NCI-H1048 (cell line): Measurements from ENCODE around the gene FAM177A1.
"Not testable (repeated sequence)": the region's sequence is repeated elsewhere in the genome, so short reads cannot be mapped to it uniquely, and the experiment has no call there.

Source experiments
- DNase-seq: peaks from one replicate; lab custom pipeline; 2025; lab: John Stamatoyannopoulos, UW

FAM177A1 gene, protein sequence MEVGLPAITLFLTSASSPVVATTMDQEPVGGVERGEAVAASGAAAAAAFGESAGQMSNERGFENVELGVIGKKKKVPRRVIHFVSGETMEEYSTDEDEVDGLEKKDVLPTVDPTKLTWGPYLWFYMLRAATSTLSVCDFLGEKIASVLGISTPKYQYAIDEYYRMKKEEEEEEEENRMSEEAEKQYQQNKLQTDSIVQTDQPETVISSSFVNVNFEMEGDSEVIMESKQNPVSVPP

DNA sequence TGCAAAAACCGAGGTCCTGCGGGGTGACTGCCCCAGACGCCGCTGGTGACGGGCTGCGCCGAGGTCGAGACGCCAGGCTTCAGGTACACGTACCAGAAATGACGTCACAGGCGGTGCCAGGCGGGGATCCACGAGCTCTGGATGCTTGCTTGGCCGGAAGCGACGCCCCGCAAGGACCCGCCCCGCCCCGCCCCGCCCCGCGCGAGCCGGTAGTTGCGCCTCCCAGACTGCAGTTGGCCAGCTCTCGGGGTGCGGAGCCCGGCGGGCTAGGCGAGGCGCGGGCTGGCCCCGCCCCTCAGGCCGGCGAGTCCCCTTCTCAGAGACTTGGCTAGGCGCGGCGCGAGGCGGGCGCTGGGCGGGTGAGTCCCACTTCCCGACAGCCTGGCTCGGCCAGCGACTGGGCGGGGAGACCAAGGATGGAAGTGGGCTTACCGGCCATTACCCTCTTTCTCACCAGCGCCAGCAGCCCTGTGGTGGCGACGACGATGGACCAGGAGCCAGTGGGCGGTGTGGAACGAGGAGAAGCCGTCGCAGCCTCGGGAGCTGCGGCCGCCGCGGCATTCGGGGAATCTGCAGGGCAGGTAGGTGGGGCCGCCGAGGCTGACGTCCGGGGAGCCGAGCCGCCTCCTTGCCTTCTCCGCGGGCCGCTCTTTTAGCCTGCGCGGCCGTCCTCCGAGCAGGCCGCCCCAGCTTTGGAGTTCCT is at the start of gene FAM177A1:
Gene FAM177A1 (plus strand): TSS at position 225 of the 703 bp plus-strand sequence. CDS start 192 bp downstream, at position 417.
- peak; percentile 95 for DNase-seq

DNA sequence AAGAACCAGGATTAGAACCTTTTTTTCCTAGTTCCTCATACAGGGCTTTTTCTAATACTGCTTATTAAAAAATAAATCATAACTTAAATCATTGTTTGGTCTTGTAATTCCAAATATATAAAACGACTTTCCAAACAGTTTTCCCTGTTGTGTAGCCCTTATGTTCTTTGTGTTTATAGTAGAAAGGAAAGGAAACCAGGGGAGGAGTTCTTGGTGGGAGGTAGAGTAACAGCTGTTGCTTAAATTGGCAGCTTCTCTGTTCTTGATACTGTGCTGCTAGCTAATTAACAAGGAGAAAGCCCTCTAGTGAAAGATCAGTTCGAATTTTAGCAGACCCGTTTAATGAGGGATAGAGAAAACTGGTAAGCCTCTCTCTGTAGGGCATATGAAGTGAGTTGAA is 48.3 kb upstream of the FAM177A1 start:
- no peak for DNase-seq

DNA sequence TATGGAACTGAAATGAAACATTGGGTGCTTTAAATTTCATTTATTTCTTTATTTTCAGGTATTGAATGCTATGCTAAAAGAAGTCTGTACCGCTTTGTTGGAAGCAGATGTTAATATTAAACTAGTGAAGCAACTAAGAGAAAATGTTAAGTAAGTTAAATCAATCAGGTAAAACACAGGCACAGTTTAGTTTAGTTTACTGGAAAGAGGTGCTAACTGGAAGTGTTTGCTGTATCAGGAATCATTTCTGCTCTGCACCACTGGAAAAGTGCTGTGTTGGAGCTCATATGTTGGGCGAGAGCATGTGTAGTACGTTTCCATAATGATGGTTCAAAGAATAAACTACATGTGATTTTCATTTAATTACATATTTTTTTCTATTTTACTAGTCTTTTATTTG is 46.6 kb upstream of the FAM177A1 start:
- DNase-seq = no peak

DNA sequence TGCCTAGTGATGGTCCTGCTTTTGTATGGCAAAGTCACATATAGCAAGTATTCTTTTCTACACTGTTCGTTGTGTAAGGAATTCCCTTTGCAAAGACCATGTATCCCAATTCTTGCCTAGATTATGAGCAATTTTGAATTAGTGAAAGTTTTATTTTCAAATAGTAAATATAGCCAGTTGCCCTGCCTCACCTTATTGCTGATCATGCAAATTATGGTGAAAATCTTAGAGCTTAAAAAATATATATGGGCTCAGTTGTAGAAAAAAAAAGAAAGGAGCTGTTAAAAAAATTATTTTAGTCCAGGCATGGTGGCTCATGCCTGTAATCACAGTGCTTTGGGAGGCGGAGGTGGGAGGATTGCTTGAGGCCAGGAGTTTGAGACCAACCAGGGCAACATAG is 44.5 kb upstream of the FAM177A1 start:
- DNase-seq = no peak

DNA sequence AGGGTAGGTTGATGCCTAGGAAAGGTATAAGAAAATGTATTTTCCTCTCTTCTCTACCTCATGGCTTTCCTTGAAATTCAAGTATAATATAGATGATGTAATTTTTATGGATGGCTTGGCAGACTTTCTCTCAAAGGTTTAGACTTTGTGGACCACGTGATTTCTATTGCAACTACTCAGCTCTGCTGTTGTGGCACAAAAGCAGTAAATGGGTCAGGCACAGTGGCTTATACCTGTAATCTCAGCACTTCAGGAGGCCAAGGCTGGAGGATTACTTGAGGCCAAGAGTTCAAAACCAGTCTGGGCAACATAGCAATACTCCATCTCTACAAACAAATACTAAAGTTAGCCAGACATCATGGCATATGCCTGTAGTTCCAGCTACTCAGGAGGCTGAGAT is 41.2 kb upstream of the FAM177A1 start:
- DNase-seq = no peak

DNA sequence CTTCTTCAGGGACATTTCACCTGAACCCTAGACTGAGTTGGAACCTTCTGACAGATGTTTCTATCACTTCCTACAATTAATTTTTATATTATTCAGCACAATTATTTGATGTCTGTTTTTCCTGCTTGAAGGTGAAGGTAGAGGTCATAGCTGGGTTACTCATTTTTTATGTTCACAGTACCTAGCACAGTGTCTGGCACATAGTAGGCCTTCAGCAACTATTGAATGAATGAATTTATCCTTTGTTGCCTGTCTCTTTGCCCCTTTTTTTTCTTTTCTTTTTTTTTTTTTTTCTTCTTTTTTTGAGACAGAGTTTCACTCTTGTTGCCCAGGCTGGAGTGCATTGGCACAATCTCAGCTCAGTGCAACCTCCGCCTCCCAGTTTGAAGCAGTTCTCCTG is 29.5 kb upstream of the FAM177A1 start:
- DNase-seq = no peak

DNA sequence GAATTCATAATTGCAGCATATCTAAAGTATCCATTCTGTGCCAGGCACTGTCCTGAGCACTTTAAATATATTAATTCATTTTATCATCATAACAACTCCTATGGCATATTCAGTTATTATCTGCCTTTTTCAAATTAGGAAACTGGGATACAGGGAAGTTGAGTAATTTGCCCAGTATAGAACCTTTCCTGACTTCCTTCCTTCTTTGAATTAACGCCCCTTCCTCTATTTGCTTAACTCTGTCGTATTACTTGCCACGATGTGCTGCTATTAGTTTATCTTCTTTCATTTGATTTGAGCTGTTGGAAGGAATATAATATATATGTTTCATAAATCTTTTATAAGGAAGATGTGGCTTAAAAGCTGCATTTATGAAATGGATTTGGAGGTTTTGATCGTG is 25.4 kb upstream of the FAM177A1 start:
- DNase-seq = no peak

DNA sequence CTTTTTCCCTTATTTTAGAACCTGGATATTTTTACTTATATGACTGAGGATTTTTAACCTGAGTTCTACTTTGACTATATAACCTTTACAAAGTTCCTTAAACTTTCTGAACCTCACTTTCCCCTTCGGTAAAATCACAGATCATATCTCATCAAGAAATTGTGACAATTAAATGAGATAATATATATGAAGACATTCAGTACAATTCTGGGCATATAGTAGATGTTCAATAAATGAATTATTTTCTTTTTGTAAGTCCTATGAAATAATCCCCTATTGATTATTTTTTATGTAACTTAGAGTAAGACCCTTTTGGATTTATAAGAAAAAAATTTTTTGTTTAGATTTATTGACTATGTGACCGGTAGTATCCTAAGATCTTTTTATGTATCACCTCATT is 17.6 kb upstream of the FAM177A1 start:
- DNase-seq = no peak

DNA sequence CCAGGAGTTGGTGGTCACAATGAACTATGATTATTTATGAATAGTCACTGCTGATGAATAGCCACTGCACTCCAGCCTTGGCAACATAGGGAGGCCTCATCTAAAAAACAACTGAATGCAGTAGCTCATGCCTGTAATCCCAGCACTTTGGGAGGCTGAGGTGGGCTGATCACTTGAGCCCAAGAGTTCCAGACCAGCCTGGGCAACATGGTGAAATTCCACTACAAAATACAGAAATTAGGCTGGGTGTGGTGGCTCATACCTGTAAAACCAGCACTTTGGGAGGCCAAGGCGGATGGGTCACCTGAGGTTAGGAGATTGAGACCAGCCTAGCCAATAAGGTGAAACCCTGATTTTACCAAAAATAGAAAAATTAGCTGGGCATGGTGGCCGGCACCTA is 13.5 kb upstream of the FAM177A1 start:
- DNase-seq = no peak

DNA sequence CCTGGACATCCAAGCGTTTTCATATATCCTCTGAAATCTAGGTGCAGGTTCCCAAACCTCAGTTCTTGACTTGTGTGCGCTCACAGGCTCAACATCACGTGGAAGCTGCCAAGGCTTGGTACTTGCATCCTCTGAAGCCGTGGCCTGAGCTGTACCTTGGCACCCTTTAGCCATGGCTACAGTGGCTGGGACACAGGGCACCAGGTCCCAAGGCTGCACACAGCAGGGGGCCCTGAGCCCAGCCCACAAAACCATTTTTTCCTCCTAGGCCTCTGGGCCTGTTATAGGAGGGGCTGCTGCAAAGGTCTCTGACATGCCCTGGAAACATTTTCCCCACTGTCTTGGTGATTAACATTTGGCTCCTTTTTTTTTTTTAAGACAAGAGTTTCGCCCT is 11.6 kb upstream of the FAM177A1 start:
- DNase-seq = no peak

DNA sequence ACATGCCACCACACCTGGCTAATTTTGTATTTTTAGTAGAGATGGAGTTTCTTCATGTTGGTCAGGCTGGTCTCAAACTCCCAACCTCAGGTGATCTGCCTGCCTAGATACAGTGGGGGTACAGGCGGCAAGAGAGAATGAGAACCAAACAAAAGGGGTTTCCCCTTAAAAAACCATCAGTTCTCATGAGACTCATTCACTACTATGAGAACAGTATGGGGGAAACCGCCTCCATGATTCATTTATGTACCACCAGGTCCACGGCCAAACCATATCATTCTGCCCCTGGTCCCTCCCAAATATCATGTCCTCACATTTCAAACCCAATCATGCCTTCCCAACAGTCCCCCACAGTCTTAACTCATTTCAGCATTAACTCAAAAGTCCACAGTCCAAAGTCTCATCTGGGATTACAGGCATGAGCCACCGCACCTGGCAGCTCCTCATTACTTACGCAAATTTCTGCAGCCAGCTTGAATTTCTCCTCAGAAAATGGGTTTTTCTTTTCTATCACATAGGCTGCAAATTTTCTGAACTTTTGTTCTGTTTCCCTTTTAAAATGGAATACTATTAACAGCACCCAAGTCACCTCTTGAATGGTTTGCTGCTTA is 11.0 kb upstream of the FAM177A1 start:
- DNase-seq = not testable (repeated sequence)

DNA sequence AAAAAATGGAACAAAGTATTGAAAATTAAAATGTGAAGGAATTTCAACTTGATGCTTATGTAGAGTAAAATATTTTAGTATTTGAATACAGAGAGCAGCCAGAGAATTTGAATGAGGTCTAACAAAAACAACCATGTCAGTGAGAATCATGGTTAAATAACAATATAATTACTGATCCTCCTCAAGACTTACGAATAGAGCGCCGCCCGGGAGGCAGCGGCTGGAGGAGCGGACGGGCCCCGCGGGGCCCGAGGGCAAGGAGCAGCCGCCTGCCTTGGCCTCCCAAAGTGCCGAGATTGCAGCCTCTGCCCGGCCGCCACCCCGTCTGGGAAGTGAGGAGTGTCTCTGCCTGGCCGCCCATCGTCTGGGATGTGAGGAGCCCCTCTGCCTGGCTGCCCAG is 7.8 kb upstream of the FAM177A1 start:
- DNase-seq = not testable (repeated sequence)

DNA sequence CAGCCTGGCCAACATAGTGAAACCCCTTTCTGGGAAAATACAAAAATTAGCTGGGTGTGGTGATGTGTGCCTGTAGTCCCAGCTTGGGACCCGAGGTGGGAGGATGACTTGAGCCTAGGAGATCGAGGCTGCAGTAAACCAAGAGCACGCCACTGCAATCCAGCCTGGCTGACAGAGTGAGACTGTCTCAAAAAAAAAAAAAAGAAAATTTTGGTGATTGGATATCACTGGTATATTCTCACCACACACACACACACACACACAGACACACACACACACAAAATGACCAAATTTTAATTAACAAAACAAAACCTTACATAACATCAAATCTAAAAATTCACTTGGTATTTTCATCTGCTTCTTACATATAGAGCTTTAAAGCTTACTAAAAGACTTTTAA is 3.4 kb upstream of the FAM177A1 start:
- DNase-seq = no peak

DNA sequence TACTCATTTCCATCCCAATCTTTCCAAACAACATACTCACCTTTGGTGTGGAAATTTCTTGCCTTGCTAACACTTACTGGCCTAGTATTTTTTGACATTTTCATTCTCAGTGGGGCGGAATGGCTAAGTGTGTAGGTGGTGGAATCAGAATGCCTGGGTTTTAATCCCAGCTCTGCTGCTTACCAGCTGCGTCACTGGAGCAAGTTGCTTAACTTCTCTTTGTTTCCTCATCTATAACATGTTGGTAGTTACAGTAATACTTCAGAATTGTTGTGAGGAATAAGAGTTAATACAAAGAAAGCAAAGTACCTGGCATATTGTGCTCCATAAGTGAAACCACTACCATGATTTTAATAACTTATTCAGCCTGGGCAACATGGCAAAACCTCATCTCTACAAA is 3.0 kb upstream of the FAM177A1 start:
- no peak for DNase-seq

DNA sequence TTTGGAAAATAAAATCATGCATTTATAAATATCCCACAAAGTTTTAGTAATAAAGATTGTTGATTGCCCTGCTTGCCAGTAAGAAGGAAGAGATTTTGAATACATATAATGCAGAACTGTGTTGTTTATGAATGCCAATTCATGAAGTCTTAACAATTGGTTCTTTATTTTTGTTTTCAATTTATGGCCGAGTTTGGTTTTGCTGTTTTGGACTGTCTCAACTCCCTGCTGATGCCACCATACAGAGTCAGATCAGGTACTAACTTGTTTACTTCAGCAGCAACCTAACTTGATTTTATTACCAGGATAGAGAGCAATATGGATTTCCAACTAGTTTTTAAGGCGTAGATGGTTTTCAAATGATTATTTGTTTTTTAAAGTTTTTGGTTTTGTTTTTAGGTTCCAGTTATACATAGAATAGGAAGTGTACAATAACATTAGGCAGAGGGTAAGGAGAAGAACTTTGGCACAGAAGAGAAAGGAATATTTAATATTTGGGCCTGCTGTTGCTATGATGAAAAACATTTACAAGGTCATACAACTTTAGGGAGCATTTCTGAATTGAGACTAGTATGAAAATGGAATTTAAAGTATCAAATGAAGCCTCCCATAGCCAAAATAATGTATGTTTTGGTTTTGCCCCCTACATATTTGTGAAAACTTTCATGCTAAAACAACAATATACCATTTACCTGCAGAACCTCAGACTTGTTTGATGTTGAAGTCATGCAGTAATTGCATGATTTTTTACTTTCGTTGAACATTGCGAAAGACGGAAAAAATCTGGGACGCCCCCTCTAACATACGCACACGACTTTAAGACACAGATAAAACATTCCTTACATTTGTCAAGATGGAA is 904 bp upstream of the FAM177A1 start:
- DNase-seq = no peak

DNA sequence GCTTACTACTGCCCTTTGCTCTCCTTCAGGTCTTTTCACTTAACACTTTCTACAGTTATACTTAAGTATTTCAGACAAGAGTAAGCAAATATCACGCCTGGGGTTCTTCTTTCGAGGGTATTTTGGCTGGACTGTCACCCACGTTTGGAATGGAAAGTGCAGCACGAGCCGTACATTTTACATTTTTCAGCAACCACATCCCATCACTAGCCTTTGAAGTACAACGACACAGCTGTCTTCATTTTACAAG is 349 bp upstream of the FAM177A1 start:
- DNase-seq = no peak

DNA sequence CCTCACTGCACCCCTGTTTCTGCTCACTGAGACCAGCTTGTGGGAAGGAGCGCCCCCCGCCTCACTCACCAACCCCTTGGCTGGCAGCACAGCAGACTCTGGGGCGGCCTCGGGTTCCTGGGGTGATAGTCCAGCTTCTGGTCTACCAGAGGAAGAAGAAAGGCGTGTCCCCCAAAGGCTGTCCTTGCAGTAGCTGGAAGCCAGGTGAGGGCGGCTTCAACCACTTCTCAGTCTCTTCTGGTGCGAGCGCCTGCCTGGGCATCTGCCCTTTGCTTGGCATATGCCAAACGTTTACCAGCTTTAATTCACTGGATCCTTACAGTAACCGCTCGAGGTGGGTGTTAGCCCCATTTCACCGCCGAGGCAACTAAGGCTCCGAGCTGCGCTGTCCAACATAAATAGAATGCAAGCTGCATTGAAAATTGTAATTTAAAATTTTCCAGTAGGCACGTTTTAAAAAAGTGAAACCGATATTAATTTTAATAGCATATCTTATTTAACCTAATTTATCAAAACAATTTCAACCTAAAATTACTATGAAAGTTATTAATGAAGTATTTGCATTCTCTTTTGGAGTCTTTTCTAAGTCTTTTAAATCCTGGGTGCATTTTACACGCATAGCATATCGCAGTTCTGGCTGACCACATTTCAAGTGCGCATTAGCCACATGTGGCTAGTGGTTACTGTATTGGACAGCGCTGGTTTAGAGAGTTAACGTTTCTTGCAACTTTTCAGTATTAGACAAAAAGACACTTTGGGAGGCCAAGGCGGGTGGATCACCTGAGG is 872 bp downstream of the FAM177A1 start:
- no peak for DNase-seq

DNA sequence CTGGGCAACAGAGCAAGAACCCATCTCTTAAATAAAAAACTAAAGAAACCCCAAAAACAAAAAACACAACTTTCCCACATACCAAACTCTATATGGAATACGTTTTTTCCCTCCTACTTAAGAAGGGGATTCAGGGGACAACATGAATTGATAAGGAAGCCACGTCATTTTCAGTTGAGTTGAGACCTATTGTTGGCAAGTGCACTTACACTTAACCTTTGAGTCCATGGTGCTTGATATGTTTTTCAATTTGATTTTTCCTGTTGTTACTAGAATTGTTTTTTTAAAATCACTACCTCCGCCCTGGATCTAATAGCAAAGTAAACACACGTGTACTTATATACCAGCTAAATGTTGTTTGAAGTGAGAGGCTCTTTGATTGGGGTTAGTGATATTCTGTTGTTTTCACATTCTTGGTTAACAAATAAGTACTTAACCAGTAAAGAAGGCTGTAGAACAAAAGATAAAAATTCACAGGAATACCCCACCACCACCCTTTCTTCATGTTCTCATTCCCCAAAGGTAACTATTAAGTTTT is 2.0 kb downstream of the FAM177A1 start:
- no peak for DNase-seq

DNA sequence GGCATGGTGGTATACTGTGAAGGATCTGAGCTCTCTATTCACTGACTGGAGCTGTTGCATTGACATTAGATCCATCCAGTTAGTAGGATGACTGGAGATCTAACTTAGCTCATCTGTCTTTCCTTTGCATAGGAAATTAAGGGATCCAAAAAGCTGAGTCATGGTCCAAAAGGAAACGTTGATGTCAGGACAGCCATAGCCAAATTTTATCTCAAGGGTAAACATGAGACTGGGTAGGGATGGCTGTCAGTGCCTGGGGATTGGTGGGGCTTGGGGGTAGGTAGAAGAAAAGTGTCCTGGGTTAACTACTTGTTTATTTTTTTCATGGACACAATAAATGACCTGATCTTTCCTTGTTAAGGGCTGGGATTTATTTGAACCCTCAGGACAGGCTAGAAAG is 4.6 kb downstream of the FAM177A1 start:
- DNase-seq = no peak

DNA sequence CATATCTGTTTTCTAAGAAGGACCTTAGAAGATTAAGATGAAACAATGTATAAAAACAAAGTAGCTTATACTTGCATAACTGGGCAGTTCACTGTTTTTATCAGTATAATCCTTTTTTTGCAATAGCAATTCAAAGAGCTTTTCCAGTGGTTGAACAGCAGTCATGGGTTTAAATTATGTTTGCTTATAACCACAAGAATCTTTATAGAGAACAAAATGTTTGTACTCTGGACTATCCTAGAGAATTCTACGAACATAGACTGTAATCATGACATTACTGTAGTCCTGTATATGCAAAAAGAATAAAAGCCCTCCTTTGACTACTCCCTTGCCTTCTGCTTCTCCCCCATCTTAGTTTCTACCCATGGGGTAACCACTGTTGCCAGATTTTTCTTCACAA is 5.7 kb downstream of the FAM177A1 start:
- no peak for DNase-seq

DNA sequence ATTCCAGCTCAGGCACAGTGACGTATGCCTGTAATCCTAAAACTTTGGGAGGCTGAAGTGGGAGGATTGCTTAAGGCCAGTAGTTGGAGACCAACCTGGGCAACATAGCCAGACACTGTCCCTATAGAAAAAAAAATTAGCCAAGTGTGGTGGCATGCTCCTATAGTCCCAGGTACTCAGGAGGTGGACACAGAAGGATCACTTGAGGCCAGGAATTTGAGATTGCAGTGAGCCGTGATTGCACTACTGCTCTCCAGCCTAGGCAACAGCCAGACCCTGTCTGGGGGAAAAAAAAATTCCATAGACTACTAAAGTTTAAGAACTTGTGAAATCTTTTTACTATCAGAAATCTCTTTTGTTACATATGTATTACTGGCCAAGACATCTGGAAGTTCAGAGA is 6.6 kb downstream of the FAM177A1 start:
- DNase-seq = no peak
